Lower leg skin (tissue), 4 donors: ENCODE measurements around the gene FAM110A. TPM values are rescaled to one million over a fixed set of nuclear protein-coding genes. Genes with fewer than 3 reads are reported as not detected.

ENCODE experiments used
- DNase-seq, 2 donors: peaks; one replicate each; pipeline ENCODE4 v3.0.0-alpha.2; 2019; ENCODE audit warnings: low spot score in 2 of 2
- H3K4me3 ChIP-seq: fragments of 200-600 bp; sonication (generic); 2 replicates; pipeline ENCODE4 v1.5.1; 2017; ENCODE audit warnings: mild to moderate bottlenecking, low read depth; ENCODE audit not compliant: poor library complexity, severe bottlenecking
- POLR2A ChIP-seq, 2 donors: fragments of 450-650 bp; IDR thresholded peaks; one replicate each; pipeline ENCODE4 v1.6.1; 2016 to 2017; ENCODE audit warnings: antibody characterized with exemption in 2 of 2, mild to moderate bottlenecking in 1 of 2, moderate library complexity in 1 of 2
- WGBS, 2 donors: methylation state at CpG; one replicate each; pipeline ENCODE4 v1.1.5; 2018; 5-methylcytosine and 5-hydroxymethylcytosine counted together
- intact Hi-C: fragments of 100-400 bp; cut with DNase I; formaldehyde crosslinking; loops from one replicate; pipeline ENCODE4 v1.15.0; 2023; ENCODE audit warnings: low total_unique reads
- total RNA-seq, 4 donors: library from RNA; depleted of rRNA; stranded (reverse); fragments of >200 nt; gene quantifications; one replicate each; pipeline ENCODE4 v1.1.0, GENCODE V29; 2016
- TF ChIP-seq, protein P1 (sequence below), 3 donors: fragments of 450-650 bp; IDR thresholded peaks; one replicate each; pipeline ENCODE4 v1.5.1; 2016; ENCODE audit warnings: antibody characterized with exemption in 3 of 3, mild to moderate bottlenecking in 3 of 3, moderate library complexity in 2 of 3

The FAM110A gene
- total RNA-seq, 4 donors from 2014 or later: 66.3 to 107 (median 82.5) TPM

DNA sequence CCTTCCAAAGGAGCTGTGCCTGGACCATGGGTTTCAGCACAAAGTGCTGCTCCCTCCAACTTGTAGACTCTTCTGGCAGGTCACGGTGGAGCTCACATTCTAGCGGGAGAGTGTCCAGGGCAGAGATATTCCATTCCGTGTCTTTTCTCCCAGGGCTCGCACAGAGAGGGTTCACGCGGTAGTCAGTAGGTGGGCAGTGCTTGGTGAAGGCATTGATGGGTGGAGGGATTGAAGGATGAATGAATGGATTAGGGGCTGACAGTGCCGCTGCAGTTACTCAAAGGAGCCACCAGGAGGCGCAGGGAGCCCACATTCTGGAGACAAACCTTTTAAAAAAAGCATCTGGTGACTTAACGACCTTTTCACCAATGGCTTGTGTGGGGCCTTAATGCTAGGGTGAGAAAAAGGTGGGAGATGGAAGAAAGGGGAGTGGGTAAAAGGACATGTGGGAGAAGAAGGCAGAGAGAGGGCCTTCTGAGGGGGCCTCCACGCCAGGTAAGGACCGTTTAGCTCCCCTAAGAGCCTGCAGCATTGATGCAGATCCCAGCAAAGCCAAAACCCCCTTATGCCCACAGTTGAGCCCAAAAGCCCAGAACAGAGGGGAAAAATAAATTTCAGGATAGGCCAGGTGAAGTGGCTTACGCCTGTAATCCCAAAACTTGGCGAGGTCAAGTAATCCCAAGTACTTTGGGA is 17.5 kb upstream of the FAM110A start:
- H3K4me3 ChIP-seq: no peak overlapping the region
- no peak for TF ChIP-seq POLR2A (IDR thresholded peaks at IDR 0.05)
- TF ChIP-seq, protein P1, sequence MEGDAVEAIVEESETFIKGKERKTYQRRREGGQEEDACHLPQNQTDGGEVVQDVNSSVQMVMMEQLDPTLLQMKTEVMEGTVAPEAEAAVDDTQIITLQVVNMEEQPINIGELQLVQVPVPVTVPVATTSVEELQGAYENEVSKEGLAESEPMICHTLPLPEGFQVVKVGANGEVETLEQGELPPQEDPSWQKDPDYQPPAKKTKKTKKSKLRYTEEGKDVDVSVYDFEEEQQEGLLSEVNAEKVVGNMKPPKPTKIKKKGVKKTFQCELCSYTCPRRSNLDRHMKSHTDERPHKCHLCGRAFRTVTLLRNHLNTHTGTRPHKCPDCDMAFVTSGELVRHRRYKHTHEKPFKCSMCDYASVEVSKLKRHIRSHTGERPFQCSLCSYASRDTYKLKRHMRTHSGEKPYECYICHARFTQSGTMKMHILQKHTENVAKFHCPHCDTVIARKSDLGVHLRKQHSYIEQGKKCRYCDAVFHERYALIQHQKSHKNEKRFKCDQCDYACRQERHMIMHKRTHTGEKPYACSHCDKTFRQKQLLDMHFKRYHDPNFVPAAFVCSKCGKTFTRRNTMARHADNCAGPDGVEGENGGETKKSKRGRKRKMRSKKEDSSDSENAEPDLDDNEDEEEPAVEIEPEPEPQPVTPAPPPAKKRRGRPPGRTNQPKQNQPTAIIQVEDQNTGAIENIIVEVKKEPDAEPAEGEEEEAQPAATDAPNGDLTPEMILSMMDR (IDR thresholded peaks at IDR 0.05): peak in 1 of 3 donors; percentile 87
- WGBS, 2 donors: 25 to 26% methylated on average over 13 of the region's 13 CpGs
- intact Hi-C loops: loop anchor here (1.0 kb wide), 1 partner anchor 140 kb away; no protein-coding TSS in a partner anchor
- peak in 1 of 2 donors; percentile 93 for DNase-seq

DNA sequence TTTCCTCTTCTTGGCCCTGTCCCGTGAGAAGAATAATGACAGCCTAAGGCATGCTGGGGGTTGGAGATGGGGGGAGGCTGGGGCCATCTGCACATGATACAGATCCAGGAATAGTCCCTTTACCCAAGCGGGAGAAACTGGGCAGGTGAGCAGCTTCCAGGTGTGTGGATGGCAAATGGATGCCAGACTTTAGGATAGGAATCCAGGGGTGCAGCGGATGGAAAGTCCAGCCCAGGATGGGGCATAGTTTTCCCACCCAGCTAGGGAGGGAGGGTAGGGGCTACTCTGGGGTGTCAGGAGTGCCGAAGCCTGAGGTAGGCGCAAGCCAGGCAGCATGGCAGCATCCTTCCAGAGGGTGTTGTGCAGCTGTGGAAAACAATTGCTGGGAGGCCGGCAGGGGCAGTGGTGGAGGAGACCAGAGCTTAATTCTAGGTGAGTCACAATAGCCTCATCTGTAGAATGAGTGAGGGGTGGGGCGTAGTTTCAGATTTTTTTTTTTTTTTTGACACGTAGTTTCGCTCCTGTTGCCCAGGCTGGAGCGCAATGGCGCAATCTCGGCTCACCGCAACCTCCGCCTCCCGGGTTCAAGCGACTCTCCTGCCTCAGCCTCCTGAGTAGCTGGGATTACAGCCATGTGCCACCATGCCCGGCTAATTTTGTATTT is 15.4 kb upstream of the FAM110A start:
- intact Hi-C loops: no loop called here
- no peak overlapping the region for H3K4me3 ChIP-seq
- WGBS, 2 donors: 73 to 81% methylated on average over 17 of the region's 17 CpGs
- peak in 1 of 2 donors; percentile 60 for DNase-seq
- TF ChIP-seq, protein P1 (IDR thresholded peaks at IDR 0.05): no peak
- no peak for TF ChIP-seq POLR2A (IDR thresholded peaks at IDR 0.05)

DNA sequence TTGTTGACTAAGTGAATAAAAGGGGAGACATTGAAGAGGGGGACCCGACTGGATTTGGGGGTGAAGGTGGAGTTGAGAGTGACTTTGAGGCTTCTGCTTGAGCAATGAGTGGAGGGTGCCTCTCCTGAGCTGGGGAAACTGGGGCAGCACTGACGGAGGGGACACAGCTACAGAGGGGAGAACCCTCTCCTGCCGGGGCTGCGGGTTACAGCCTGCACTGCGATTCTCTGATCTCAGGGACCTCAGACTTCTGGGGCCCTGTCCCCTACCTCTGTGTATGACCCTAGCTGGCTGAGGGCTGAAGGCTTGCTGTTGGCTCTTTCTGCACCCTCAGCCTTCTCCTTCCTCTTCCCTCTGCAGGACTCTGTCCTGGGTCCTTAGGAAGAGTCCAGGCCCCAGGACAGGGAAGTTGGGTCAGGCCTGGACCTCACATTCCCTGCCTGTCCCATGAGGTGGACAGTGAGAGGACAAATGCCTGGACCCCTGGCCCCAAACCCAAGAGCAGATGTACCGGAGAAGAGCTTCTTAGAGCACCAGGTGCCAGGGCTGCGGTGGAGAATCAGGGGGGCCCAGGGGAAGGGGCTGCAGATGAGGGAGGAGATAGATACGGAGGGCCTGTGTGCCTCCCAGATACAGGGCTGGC is 13.7 kb upstream of the FAM110A start:
- intact Hi-C loops: loop anchor here (5.0 kb wide), 1 partner anchor 368 kb away; no protein-coding TSS in a partner anchor
- WGBS, 2 donors: 74 to 82% methylated on average over 8 of the region's 8 CpGs
- H3K4me3 ChIP-seq: no peak overlapping the region
- no peak for TF ChIP-seq POLR2A (IDR thresholded peaks at IDR 0.05)
- TF ChIP-seq, protein P1 (IDR thresholded peaks at IDR 0.05): no peak
- peak in 1 of 2 donors; percentile 76 for DNase-seq

DNA sequence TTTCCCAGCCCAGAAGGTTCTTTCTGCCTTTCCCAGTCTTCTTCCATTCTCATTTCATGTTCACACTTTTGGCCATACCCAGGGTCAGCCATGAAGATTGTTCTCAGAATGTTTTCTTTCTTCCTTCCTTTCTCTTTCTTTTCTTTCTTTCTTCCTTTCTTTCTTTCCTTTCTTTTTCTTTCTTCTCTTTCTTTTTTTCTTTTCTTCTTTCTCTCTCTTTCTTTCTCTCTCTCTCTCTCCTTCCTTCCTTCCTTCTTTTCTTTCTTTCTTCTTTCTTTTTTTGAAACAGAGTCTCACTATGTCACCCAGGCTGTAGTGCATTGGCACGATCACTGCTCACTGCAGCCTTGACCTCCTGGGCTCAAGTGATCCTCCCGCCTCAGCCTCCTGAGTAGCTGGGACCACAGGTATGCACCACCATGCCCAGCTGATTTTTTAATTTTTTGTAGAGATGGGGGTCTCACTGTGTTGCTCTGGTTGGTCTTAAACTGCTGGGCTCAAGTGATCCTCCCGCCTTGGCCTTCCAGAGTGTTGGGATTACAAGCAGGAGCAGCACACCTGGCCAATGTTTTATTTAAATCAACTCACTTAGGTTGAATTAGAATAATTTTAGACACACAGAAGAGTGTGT is 13.1 kb upstream of the FAM110A start:
- 93 to 95% methylated on average over 3 of the region's 3 CpGs for WGBS, 2 donors
- intact Hi-C loops: loop anchor here (5.0 kb wide), 1 partner anchor 367 kb away; no protein-coding TSS in a partner anchor
- peak in 1 of 2 donors; percentile 60 for DNase-seq
- no peak overlapping the region for H3K4me3 ChIP-seq
- TF ChIP-seq, protein P1 (IDR thresholded peaks at IDR 0.05): no peak
- TF ChIP-seq POLR2A (IDR thresholded peaks at IDR 0.05): no peak

DNA sequence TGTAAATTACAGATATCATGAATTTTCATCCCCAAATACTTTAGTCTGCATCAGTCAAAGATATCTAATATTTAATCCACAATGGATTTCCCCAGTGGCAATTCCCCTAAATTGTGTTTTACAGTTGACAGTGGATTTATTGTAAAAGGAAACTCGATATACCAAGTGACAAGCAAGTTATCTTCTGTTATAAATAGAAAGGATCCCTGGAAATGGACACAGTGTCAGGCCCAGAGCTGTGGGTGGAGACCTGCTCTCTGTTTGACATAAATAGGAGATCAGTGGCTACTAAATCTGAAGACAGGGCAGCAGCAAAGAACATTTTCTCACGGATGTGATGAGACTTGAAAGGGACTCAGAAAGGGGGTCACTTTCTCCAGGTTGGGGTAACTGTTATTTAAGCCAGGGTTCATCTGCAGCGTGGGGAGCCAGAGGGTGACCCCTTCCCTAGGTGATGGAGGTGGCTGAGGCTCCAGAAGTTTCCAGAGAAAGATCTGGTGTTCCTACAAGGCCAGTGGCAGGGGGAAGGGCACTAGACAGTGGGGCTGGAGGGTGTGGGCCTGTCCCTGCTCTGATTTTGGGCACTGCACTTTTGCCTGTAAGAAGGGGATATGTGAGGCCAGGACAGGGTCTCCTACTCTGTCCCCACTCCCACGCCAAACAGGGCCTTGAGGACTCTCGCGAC is 12.3 kb upstream of the FAM110A start:
- TF ChIP-seq, protein P1 (IDR thresholded peaks at IDR 0.05): no peak
- no peak for TF ChIP-seq POLR2A (IDR thresholded peaks at IDR 0.05)
- intact Hi-C loops: loop anchor here (5.0 kb wide), 1 partner anchor 366 kb away; no protein-coding TSS in a partner anchor
- DNase-seq: peak in 1 of 2 donors; percentile 70
- WGBS, 2 donors: 72 to 73% methylated on average over 6 of the region's 6 CpGs
- no peak overlapping the region for H3K4me3 ChIP-seq
